OCI-LY1 (cell line): ENCODE measurements around the gene GRB10.

ENCODE experiments used
- H2AFZ ChIP-seq: fragments of 200-600 bp; sonication (generic), shearing (Covaris generic); 2 replicates; pipeline ENCODE4 v1.6.0; 2014; ENCODE audit warnings: antibody characterized with exemption, mild to moderate bottlenecking, low read length
- H3F3A ChIP-seq: fragments of 200-600 bp; sonication (generic), shearing (Covaris generic); 2 replicates; pipeline ENCODE4 v1.6.0; 2014; ENCODE audit warnings: mild to moderate bottlenecking, antibody characterized with exemption, low read length, moderate library complexity; ENCODE audit not compliant: insufficient read depth
- H3K27ac ChIP-seq: fragments of 200-600 bp; sonication (generic); 2 replicates; pipeline ENCODE4 v1.5.1; 2014; ENCODE audit warnings: low read length, mixed run types, mild to moderate bottlenecking, low read depth; ENCODE audit not compliant: poor library complexity, severe bottlenecking
- H3K27me3 ChIP-seq: fragments of 200-600 bp; sonication (generic); 2 replicates; pipeline ENCODE4 v1.6.0; 2014; ENCODE audit warnings: antibody characterized with exemption, mild to moderate bottlenecking, low read length, moderate library complexity; ENCODE audit not compliant: insufficient read depth
- H3K36me3 ChIP-seq: fragments of 200-600 bp; sonication (generic); 2 replicates; pipeline ENCODE4 v1.6.1; 2014; ENCODE audit warnings: mild to moderate bottlenecking, antibody characterized with exemption, low read length, moderate library complexity, mixed read lengths; ENCODE audit not compliant: insufficient read depth
- H3K4me1 ChIP-seq: fragments of 200-600 bp; sonication (generic); 2 replicates; pipeline ENCODE4 v1.5.1; 2014; ENCODE audit warnings: mild to moderate bottlenecking, low read length, moderate library complexity; ENCODE audit not compliant: insufficient read depth, severe bottlenecking
- H3K4me2 ChIP-seq: fragments of 200-600 bp; sonication (generic), shearing (Covaris generic); 2 replicates; pipeline ENCODE4 v1.6.1; 2014; ENCODE audit warnings: low read length
- H3K4me3 ChIP-seq: fragments of 200-600 bp; sonication (generic); 2 replicates; pipeline ENCODE4 v1.5.1; 2014; ENCODE audit warnings: low read length, low read depth, mild to moderate bottlenecking, mixed read lengths; ENCODE audit not compliant: poor library complexity, severe bottlenecking
- H3K79me2 ChIP-seq: fragments of 200-600 bp; shearing (Covaris generic); 2 replicates; pipeline ENCODE4 v1.6.1; 2016; ENCODE audit warnings: mixed run types, low read length, mixed read lengths; ENCODE audit not compliant: insufficient read depth
- H3K9ac ChIP-seq: fragments of 200-600 bp; sonication (generic), shearing (Covaris generic); 2 replicates; pipeline ENCODE4 v1.6.1; 2014; ENCODE audit warnings: mild to moderate bottlenecking, low read length, mixed read lengths
- H3K9me2 ChIP-seq: fragments of 200-600 bp; sonication (generic), shearing (Covaris generic); 2 replicates; pipeline ENCODE4 v1.6.1; 2014; ENCODE audit warnings: low read depth, mild to moderate bottlenecking, low read length, mixed read lengths
- H3K9me3 ChIP-seq: fragments of 200-600 bp; shearing (Covaris generic); 2 replicates; pipeline ENCODE4 v1.6.1; 2014; ENCODE audit warnings: low read length, mixed read lengths
- H4K20me1 ChIP-seq: fragments of 200-600 bp; sonication (generic), shearing (Covaris generic); 2 replicates; pipeline ENCODE4 v1.6.0; 2016; ENCODE audit warnings: mild to moderate bottlenecking, low read length; ENCODE audit not compliant: insufficient read depth
- CTCF ChIP-seq: fragments of 200-600 bp; sonication (generic), shearing (Covaris generic); IDR thresholded peaks from 2 replicates; pipeline ENCODE4 v1.5.1; 2017; ENCODE audit warnings: mild to moderate bottlenecking, antibody characterized with exemption, low read length, moderate library complexity, mixed read lengths
- EZH2 ChIP-seq: fragments of 200-600 bp; sonication (generic), shearing (Covaris generic); IDR thresholded peaks from 2 replicates; pipeline ENCODE4 v1.8.0; 2017; ENCODE audit warnings: borderline replicate concordance, mixed run types, mild to moderate bottlenecking, antibody characterized with exemption, low read length, moderate library complexity, mixed read lengths

Gene GRB10

GRCh38 chr7:50595491-50596102 is 187.1 kb downstream of the GRB10 start:
- Histone ChIP-seq H3K4me3 (no peak overlapping the region), H3F3A (no peaks in the 10 kb centered on the region), H3K36me3 (no peaks in the 10 kb centered on the region), H2AFZ (no peak overlapping the region), H3K79me2 (no peaks in the 10 kb centered on the region), H4K20me1 (no peaks in the 10 kb centered on the region), H3K4me2 (no peak overlapping the region), H3K9ac (no peak overlapping the region), H3K4me1 (no peaks in the 10 kb centered on the region), H3K27ac (no peak overlapping the region), H3K27me3 (peaks cover 12% of the 10 kb centered on the region; the same call in 1 of the 2 replicates), H3K9me3 (no peaks in the 10 kb centered on the region), H3K9me2 (no peaks in the 10 kb centered on the region)
- peak; percentile 46 for TF ChIP-seq CTCF
- no peak for TF ChIP-seq EZH2

GRCh38 chr7:50594734-50595485 is 187.8 kb downstream of the GRB10 start:
- Histone ChIP-seq H3K4me3 (no peak overlapping the region), H3K4me2 (no peak overlapping the region), H3K36me3 (no peaks in the 10 kb centered on the region), H3F3A (no peaks in the 10 kb centered on the region), H2AFZ (no peak overlapping the region), H3K9ac (no peak overlapping the region), H3K27ac (no peak overlapping the region), H4K20me1 (no peaks in the 10 kb centered on the region), H3K9me2 (no peaks in the 10 kb centered on the region), H3K27me3 (peaks cover 16% of the 10 kb centered on the region; the same call in 1 of the 2 replicates), H3K79me2 (no peaks in the 10 kb centered on the region), H3K4me1 (no peaks in the 10 kb centered on the region), H3K9me3 (no peaks in the 10 kb centered on the region)
- no peak for TF ChIP-seq EZH2
- no peak for TF ChIP-seq CTCF

GRCh38 chr7:50594136-50594535 is 188.6 kb downstream of the GRB10 start:
- Histone ChIP-seq H3K36me3 (no peaks in the 10 kb centered on the region), H3K79me2 (no peaks in the 10 kb centered on the region), H3K4me1 (no peaks in the 10 kb centered on the region), H3K9me2 (no peaks in the 10 kb centered on the region), H4K20me1 (no peaks in the 10 kb centered on the region), H3K27me3 (peaks cover 17% of the 10 kb centered on the region; the same call in 1 of the 2 replicates), H3K4me3 (no peak overlapping the region), H3K9ac (no peak overlapping the region), H3K9me3 (no peaks in the 10 kb centered on the region), H3K4me2 (no peak overlapping the region), H2AFZ (no peak overlapping the region), H3F3A (no peaks in the 10 kb centered on the region), H3K27ac (no peak overlapping the region)
- TF ChIP-seq CTCF: no peak
- no peak for TF ChIP-seq EZH2
